Measurements from ENCODE around the gene COPS8. TPM values are rescaled to one million over a fixed set of nuclear protein-coding genes. Genes with fewer than 3 reads are reported as not detected.

Gene COPS8
- total RNA-seq, 1 experiment from 2014 or later: 32.6 TPM

- TF ChIP-seq CTCF (IDR thresholded peaks at IDR 0.05; ENCODE audit: insufficient read depth in 1 of 2, low read depth in 1 of 2, low read length in 1 of 2, severe bottlenecking in 1 of 2, unreplicated experiment in 1 of 2): no peak
- no peaks in the 10 kb centered on the region for H3K9me3 ChIP-seq
- no peak for DNase-seq
- no peaks in the 10 kb centered on the region for H3K9me3 Mint-ChIP-seq (ENCODE audit: unreplicated experiment)
- intact Hi-C loops (cut with micrococcal nuclease; ENCODE audit: unreplicated experiment): no loop called here
- ChIA-PET POLR2A (no interaction called here), CTCF (no interaction called here)
- no peaks in the 10 kb centered on the region for H3K27me3 Mint-ChIP-seq (ENCODE audit: insufficient read depth, unreplicated experiment)
- H3K4me1 ChIP-seq: no peaks in the 10 kb centered on the region
- no peaks in the 10 kb centered on the region for H3K27me3 ChIP-seq (replicated peaks; ENCODE audit: control insufficient read depth, insufficient read depth, low read length)
- BruUV-seq (replicated peaks): no TSS peak
- H3K27ac Mint-ChIP-seq (ENCODE audit: unreplicated experiment): no peak overlapping the region
- H3K4me3 Mint-ChIP-seq (ENCODE audit: unreplicated experiment): no peak overlapping the region
- no peak overlapping the region for H3K4me3 ChIP-seq (ENCODE audit: low read depth, low read length)
- peaks cover 14% of the 10 kb centered on the region for H3K36me3 Mint-ChIP-seq (ENCODE audit: insufficient read depth, unreplicated experiment)
- H3K4me1 Mint-ChIP-seq (ENCODE audit: low read depth, unreplicated experiment): no peaks in the 10 kb centered on the region
- no peaks in the 10 kb centered on the region for H3K36me3 ChIP-seq (ENCODE audit: control insufficient read depth, insufficient read depth, low read length)
Measured at GRCh38 chr2:237101118-237101979, 15.7 kb downstream of the COPS8 start.

- POLR2A ChIA-PET: no interaction called here
- H3K4me3 Mint-ChIP-seq (ENCODE audit: unreplicated experiment): no peak overlapping the region
Measured at GRCh38 chr2:237102428-237102827, 16.7 kb downstream of the COPS8 start.

GRCh38 chr2:237109421-237109934, 23.8 kb downstream of the COPS8 start:
- Histone ChIP-seq H3K9me3 (no peaks in the 10 kb centered on the region), H3K36me3 (ENCODE audit: control insufficient read depth, insufficient read depth, low read length) (no peaks in the 10 kb centered on the region), H3K4me3 (ENCODE audit: low read depth, low read length) (no peak overlapping the region), H3K27me3 (replicated peaks; ENCODE audit: control insufficient read depth, insufficient read depth, low read length) (no peaks in the 10 kb centered on the region), H3K4me1 (no peaks in the 10 kb centered on the region)
- no peak for DNase-seq
- Mint-ChIP-seq H3K4me3 (ENCODE audit: unreplicated experiment) (no peak overlapping the region), H3K9me3 (ENCODE audit: unreplicated experiment) (peaks cover 10% of the 10 kb centered on the region), H3K36me3 (ENCODE audit: insufficient read depth, unreplicated experiment) (no peaks in the 10 kb centered on the region), H3K27ac (ENCODE audit: unreplicated experiment) (no peak overlapping the region), H3K4me1 (ENCODE audit: low read depth, unreplicated experiment) (no peaks in the 10 kb centered on the region), H3K27me3 (ENCODE audit: insufficient read depth, unreplicated experiment) (no peaks in the 10 kb centered on the region)
- ChIA-PET POLR2A (no interaction called here), CTCF (no interaction called here)
- no TSS peak for BruUV-seq (replicated peaks)
- intact Hi-C loops (cut with micrococcal nuclease; ENCODE audit: unreplicated experiment): no loop called here
- no peak for TF ChIP-seq CTCF (IDR thresholded peaks at IDR 0.05; ENCODE audit: insufficient read depth in 1 of 2, low read depth in 1 of 2, low read length in 1 of 2, severe bottlenecking in 1 of 2, unreplicated experiment in 1 of 2)

More at GRCh38 chr2:237102428-237102827, 16.7 kb downstream of the COPS8 start:
- Histone ChIP-seq H3K4me1 (no peaks in the 10 kb centered on the region), H3K27me3 (replicated peaks; ENCODE audit: control insufficient read depth, insufficient read depth, low read length) (no peaks in the 10 kb centered on the region), H3K36me3 (ENCODE audit: control insufficient read depth, insufficient read depth, low read length) (no peaks in the 10 kb centered on the region), H3K4me3 (ENCODE audit: low read depth, low read length) (no peak overlapping the region), H3K9me3 (no peaks in the 10 kb centered on the region)
- intact Hi-C loops (cut with micrococcal nuclease; ENCODE audit: unreplicated experiment): no loop called here
- no peak for DNase-seq
- H3K36me3 Mint-ChIP-seq (ENCODE audit: insufficient read depth, unreplicated experiment): peaks cover 5% of the 10 kb centered on the region
- no peaks in the 10 kb centered on the region for H3K4me1 Mint-ChIP-seq (ENCODE audit: low read depth, unreplicated experiment)
- CTCF ChIA-PET: no interaction called here
- no peak overlapping the region for H3K27ac Mint-ChIP-seq (ENCODE audit: unreplicated experiment)
- no peak for TF ChIP-seq CTCF (IDR thresholded peaks at IDR 0.05; ENCODE audit: insufficient read depth in 1 of 2, low read depth in 1 of 2, low read length in 1 of 2, severe bottlenecking in 1 of 2, unreplicated experiment in 1 of 2)
- no TSS peak for BruUV-seq (replicated peaks)
- no peaks in the 10 kb centered on the region for H3K9me3 Mint-ChIP-seq (ENCODE audit: unreplicated experiment)
- H3K27me3 Mint-ChIP-seq (ENCODE audit: insufficient read depth, unreplicated experiment): no peaks in the 10 kb centered on the region

Measured in Caco-2 (cell line).